Upper lobe of left lung (tissue), 6 donors: ENCODE measurements around the gene FGF3. TPM values are rescaled to one million over a fixed set of nuclear protein-coding genes. Genes with fewer than 3 reads are reported as not detected.

Experiments used
- ATAC-seq, 2 donors: fragments of 200-7000 bp; cut with Tn5 transposase; one replicate each; pipeline ENCODE4 v1.9.1; 2022; ENCODE audit warnings: mild to moderate bottlenecking in 2 of 2, moderate library complexity in 2 of 2; ENCODE audit not compliant: low FRiP score in 2 of 2
- DNase-seq, 2 donors: peaks; one replicate each; pipeline ENCODE4 v3.0.0-alpha.2; 2019 to 2020
- H3K27ac ChIP-seq, 4 donors: fragments of 200-600 bp; sonication (generic); one replicate each; pipeline ENCODE4 v1.5.1; 2016 to 2019
- H3K27me3 ChIP-seq, 4 donors: fragments of 200-600 bp; sonication (generic); one replicate each; pipeline ENCODE4 v1.5.1; 2017 to 2019
- H3K36me3 ChIP-seq, 4 donors: fragments of 200-600 bp; sonication (generic); one replicate each; pipeline ENCODE4 v1.5.1; 2016 to 2019
- H3K4me1 ChIP-seq, 4 donors: fragments of 200-600 bp; sonication (generic); one replicate each; pipeline ENCODE4 v1.5.1; 2018 to 2019
- H3K4me3 ChIP-seq, 4 donors: fragments of 200-600 bp; sonication (generic); one replicate each; pipeline ENCODE4 v1.5.1; 2017 to 2019; ENCODE audit warnings: mild to moderate bottlenecking in 2 of 4, moderate library complexity in 1 of 4
- H3K9me3 ChIP-seq, 4 donors: fragments of 200-600 bp; sonication (generic); one replicate each; pipeline ENCODE4 v1.5.1; 2018 to 2019
- EP300 ChIP-seq, 4 donors: sonication (generic); formaldehyde crosslinking; IDR thresholded peaks; one replicate each; pipeline ENCODE4 v1.5.1; 2017; ENCODE audit warnings: antibody characterized with exemption in 4 of 4, control low read depth in 2 of 4
- POLR2A ChIP-seq, 4 donors: fragments of 450-650 bp; IDR thresholded peaks; one replicate each; pipeline ENCODE4 v1.5.1; 2016 to 2017; ENCODE audit warnings: antibody characterized with exemption in 4 of 4, mild to moderate bottlenecking in 2 of 4
- POLR2AphosphoS5 ChIP-seq, 2 donors: sonication (generic); formaldehyde crosslinking; IDR thresholded peaks; one replicate each; pipeline ENCODE4 v1.5.1; 2017; ENCODE audit warnings: antibody characterized with exemption in 2 of 2
- WGBS, 2 donors: methylation state at CpG; one replicate each; pipeline ENCODE4 v1.1.5; 2017 to 2018; 5-methylcytosine and 5-hydroxymethylcytosine counted together
- total RNA-seq, 6 donors: library from RNA; depleted of rRNA in 4 of 6; stranded (reverse); fragments of >200 nt in 4 of 6; gene quantifications; one replicate each; pipeline versions ENCODE4 v1.1.0 to v1.2.1, GENCODE V29; 2016 to 2021
- TF ChIP-seq, protein P1 (sequence below), 6 experiments: fragments of 450-650 bp in 4 of 6; fragments of 200-600 bp in 2 of 6; sonication (generic) in 2 of 6; IDR thresholded peaks; one replicate each; pipeline ENCODE4 v1.5.1; 2016 to 2019; ENCODE audit warnings: antibody characterized with exemption in 6 of 6
- donor health status: DM: no; HTN: no; CAD: no; lungs with moderate emphysema.
- donor health status: DM: no; HTN: yes; CAD: no; lungs with severe emphysema.

FGF3 gene
- total RNA-seq, 6 donors from 2014 or later = not detected

DNA sequence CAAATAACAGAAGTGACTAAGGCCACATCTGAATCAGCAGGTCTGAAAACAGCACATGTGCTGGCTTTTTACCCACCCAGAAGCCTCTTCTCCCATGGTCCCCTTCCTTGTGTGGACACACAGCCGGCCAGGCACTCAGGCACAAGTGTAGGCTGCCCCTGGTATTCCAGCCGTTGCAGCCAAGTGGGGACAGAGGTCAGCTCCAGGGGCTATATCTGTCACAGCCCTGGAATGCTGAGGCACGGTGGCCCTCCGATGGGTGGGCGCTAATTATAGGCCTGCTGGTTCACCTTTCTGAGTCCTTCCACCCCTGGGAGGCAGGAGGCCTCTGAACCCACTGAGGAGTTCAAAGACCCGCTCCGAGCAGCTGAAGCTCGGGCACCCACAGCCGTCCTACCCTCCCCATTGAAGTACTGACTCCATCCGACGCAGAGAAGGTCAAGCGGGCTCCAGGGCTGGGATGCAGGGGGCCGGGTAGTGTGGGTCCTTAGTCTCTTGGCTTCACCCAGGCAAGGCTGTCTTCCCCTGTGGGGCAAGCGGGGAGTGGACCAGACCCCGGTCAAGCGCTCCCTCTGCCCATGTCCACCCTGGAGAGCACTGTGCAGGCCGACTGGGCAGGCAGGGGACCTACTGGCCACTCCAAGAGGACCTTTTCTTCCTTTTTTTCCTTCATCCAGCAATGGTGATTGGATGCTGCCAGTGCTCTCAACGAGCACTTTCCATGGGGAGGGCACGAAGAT is 14.3 kb downstream of the FGF3 start:
- H3K27me3 ChIP-seq = no peaks in the 10 kb centered on the region

DNA sequence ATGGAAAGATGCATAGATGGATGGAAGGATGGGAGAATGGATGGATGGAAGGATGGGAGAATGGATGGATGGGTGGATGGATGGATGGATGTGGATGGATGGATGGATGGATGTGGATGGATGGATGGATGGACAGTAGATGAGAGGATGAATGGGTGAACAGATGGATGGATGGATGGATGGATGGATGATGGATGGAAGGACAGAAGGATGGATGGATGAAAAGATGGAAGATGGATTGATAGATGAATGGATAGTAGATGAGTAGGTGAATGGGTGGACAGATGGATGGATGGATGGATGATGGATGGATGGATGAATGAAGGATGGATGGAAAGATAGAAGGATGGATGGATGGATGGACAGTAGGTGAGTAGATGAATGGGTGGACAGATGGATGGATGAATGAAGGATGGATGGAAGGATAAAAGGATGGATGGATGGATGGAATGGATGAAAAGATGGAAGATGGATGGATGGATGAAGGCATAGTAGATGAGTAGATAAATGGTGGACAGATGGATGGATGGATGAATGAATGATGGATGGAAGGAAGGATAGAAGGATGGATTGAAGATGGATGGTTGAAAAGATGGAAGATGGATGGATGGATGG is 15.5 kb downstream of the FGF3 start:
- no peaks in the 10 kb centered on the region for H3K9me3 ChIP-seq
- H3K4me3 ChIP-seq = no peak overlapping the region
- ATAC-seq (no peak), DNase-seq (no peak)
- no peak overlapping the region for H3K27ac ChIP-seq
- no peaks in the 10 kb centered on the region for H3K36me3 ChIP-seq
- no peaks in the 10 kb centered on the region for H3K4me1 ChIP-seq
- H3K27me3 ChIP-seq = no peaks in the 10 kb centered on the region
- no peak for TF ChIP-seq EP300 (IDR thresholded peaks at IDR 0.05)
- no peak for TF ChIP-seq POLR2AphosphoS5 (IDR thresholded peaks at IDR 0.05)
- no peak for TF ChIP-seq POLR2A (IDR thresholded peaks at IDR 0.05)
- TF ChIP-seq, protein P1, sequence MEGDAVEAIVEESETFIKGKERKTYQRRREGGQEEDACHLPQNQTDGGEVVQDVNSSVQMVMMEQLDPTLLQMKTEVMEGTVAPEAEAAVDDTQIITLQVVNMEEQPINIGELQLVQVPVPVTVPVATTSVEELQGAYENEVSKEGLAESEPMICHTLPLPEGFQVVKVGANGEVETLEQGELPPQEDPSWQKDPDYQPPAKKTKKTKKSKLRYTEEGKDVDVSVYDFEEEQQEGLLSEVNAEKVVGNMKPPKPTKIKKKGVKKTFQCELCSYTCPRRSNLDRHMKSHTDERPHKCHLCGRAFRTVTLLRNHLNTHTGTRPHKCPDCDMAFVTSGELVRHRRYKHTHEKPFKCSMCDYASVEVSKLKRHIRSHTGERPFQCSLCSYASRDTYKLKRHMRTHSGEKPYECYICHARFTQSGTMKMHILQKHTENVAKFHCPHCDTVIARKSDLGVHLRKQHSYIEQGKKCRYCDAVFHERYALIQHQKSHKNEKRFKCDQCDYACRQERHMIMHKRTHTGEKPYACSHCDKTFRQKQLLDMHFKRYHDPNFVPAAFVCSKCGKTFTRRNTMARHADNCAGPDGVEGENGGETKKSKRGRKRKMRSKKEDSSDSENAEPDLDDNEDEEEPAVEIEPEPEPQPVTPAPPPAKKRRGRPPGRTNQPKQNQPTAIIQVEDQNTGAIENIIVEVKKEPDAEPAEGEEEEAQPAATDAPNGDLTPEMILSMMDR (IDR thresholded peaks at IDR 0.05) = no peak

More for the DNA sequence above, 14.3 kb downstream of the FGF3 start:
- H3K4me3 ChIP-seq = no peak overlapping the region
- no peaks in the 10 kb centered on the region for H3K9me3 ChIP-seq
- DNase-seq (no peak), ATAC-seq (no peak)
- H3K4me1 ChIP-seq = no peaks in the 10 kb centered on the region
- no peaks in the 10 kb centered on the region for H3K36me3 ChIP-seq
- 69 to 74% methylated on average over 9 to 19 of the region's 19 CpGs for WGBS, 2 donors
- H3K27ac ChIP-seq = no peak overlapping the region
- TF ChIP-seq POLR2A (IDR thresholded peaks at IDR 0.05) (no peak), EP300 (IDR thresholded peaks at IDR 0.05) (no peak), POLR2AphosphoS5 (IDR thresholded peaks at IDR 0.05) (no peak)
- TF ChIP-seq, protein P1 (IDR thresholded peaks at IDR 0.05) = no peak

DNA sequence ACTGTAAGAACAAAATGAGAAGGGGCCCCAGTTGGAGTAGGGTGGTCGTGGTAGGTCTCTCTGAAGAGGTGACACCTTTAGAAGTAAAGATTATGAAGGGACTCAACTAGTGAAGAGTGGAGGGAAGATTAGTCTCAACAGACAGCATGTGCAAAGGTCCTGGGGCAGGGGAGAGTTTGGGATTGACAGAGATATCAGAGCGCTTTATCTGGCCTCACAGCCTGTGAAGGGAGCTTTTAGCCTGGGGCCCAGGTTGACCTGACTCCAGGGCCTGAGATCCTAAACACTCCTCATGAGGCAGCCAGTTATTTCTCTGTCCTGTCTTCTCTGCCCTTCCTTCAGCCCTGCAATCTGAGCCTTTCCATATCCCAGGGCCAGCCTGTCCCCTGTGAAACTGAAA is 16.2 kb downstream of the FGF3 start:
- ATAC-seq = no peak
- H3K36me3 ChIP-seq = no peaks in the 10 kb centered on the region
- 79 to 83% methylated on average over 2 of the region's 2 CpGs for WGBS, 2 donors

DNA sequence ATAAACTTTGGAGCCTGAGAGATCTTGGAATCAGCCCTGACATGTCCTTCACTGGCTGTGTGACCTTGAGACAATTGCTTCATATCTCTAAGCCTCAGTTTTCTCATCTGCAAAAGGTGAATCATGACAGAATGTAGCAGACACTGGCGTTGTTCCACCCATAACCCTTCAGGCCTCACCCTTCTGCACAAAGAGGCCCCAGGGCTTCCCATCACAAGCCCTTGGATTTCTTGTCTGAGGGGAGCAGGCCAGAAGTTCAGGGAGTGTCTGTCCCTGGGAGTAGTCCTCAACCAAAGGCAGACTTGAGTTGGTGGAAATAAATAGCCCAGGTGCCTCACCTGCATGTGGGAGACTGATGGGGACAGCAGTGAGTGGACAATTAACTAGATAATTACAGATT is 16.6 kb downstream of the FGF3 start:
- no peaks in the 10 kb centered on the region for H3K4me1 ChIP-seq
- DNase-seq = no peak
- WGBS, 2 donors = 50 to 65% methylated on average over 1 of the region's 1 CpG
- TF ChIP-seq, protein P1 (IDR thresholded peaks at IDR 0.05) = no peak
- no peaks in the 10 kb centered on the region for H3K36me3 ChIP-seq
- H3K4me3 ChIP-seq = no peak overlapping the region
- no peaks in the 10 kb centered on the region for H3K9me3 ChIP-seq
- H3K27ac ChIP-seq = no peak overlapping the region
- ATAC-seq = no peak
- no peaks in the 10 kb centered on the region for H3K27me3 ChIP-seq

More for the DNA sequence above, 16.2 kb downstream of the FGF3 start:
- H3K27me3 ChIP-seq = no peaks in the 10 kb centered on the region
- no peak overlapping the region for H3K27ac ChIP-seq
- no peaks in the 10 kb centered on the region for H3K4me1 ChIP-seq
- H3K9me3 ChIP-seq = no peaks in the 10 kb centered on the region
- no peak overlapping the region for H3K4me3 ChIP-seq
- no peak for DNase-seq
- TF ChIP-seq POLR2A (IDR thresholded peaks at IDR 0.05) (no peak), EP300 (IDR thresholded peaks at IDR 0.05) (no peak), POLR2AphosphoS5 (IDR thresholded peaks at IDR 0.05) (no peak)
- TF ChIP-seq, protein P1 (IDR thresholded peaks at IDR 0.05) = no peak
